ENCODE results near the gene KRT24.

The KRT24 gene

GRCh38 chr17:40699371-40699770 lies 4.2 kb downstream of the KRT24 start:
- TF ChIP-seq CTCF (IDR thresholded peaks at IDR 0.05; ENCODE audit: borderline replicate concordance, control extremely low read depth, extremely low read depth, insufficient read depth, missing control alignments), result no peak
- in situ Hi-C loops (cut with MboI; ENCODE audit: low sequenced_read_pairs, unreplicated experiment), result no loop called here
- no peak for DNase-seq (ENCODE audit: low spot score)

- no peak for DNase-seq (ENCODE audit: low spot score)
- in situ Hi-C loops (cut with MboI; ENCODE audit: low sequenced_read_pairs, unreplicated experiment), result no loop called here
- TF ChIP-seq CTCF (IDR thresholded peaks at IDR 0.05; ENCODE audit: borderline replicate concordance, control extremely low read depth, extremely low read depth, insufficient read depth, missing control alignments), result no peak
These were observed 6.3 kb downstream of the KRT24 start for GRCh38 chr17:40697297-40697696.

DNA sequence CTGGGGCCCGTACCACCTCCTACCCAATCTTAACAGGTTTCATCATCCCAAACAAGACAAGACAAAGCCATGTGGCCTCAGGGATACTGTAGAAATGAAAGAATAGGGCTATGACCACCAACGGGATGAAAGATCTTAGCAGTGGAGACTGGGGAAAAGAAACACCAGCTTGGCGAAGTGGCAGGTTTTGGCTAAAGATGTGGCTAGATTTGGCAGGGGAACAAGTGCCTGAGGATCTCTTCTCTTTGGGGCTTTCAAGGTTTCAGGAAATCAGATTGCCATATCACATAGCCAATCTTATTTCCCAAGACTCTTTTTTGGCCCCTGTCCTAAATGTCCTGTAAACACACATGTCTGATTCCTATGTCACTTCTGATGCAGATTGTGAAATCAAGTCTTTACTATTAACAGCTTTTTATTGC lies 6.9 kb downstream of the KRT24 start:
- no peak for DNase-seq (ENCODE audit: low spot score)
- in situ Hi-C loops (cut with MboI; ENCODE audit: low sequenced_read_pairs, unreplicated experiment), result no loop called here
- no peak for TF ChIP-seq CTCF (IDR thresholded peaks at IDR 0.05; ENCODE audit: borderline replicate concordance, control extremely low read depth, extremely low read depth, insufficient read depth, missing control alignments)

GRCh38 chr17:40695874-40696472 lies 7.6 kb downstream of the KRT24 start:
- no peak for DNase-seq (ENCODE audit: low spot score)
- in situ Hi-C loops (cut with MboI; ENCODE audit: low sequenced_read_pairs, unreplicated experiment), result no loop called here
- TF ChIP-seq CTCF (IDR thresholded peaks at IDR 0.05; ENCODE audit: borderline replicate concordance, control extremely low read depth, extremely low read depth, insufficient read depth, missing control alignments), result no peak

- in situ Hi-C loops (cut with MboI; ENCODE audit: low sequenced_read_pairs, unreplicated experiment), result no loop called here
- TF ChIP-seq CTCF (IDR thresholded peaks at IDR 0.05; ENCODE audit: borderline replicate concordance, control extremely low read depth, extremely low read depth, insufficient read depth, missing control alignments), result no peak
- no peak for DNase-seq (ENCODE audit: low spot score)
These were observed 9.0 kb downstream of the KRT24 start for GRCh38 chr17:40694584-40694983.

- no peak for DNase-seq (ENCODE audit: low spot score)
- in situ Hi-C loops (cut with MboI; ENCODE audit: low sequenced_read_pairs, unreplicated experiment), result no loop called here
- TF ChIP-seq CTCF (IDR thresholded peaks at IDR 0.05; ENCODE audit: borderline replicate concordance, control extremely low read depth, extremely low read depth, insufficient read depth, missing control alignments), result no peak
These were observed 16.4 kb downstream of the KRT24 start for GRCh38 chr17:40687106-40687505.

Measured in GM13976 (cell line).